NCI-H524 treated with DMSO at 0.1 percent for 48 hours (cell line): ENCODE data around the gene CTSA.
"Not testable (repeated sequence)": the region's sequence is repeated elsewhere in the genome, so short reads cannot be mapped to it uniquely, and the experiment has no call there.

Experiments used
- DNase-seq: peaks from one replicate; lab custom pipeline; 2025; lab: John Stamatoyannopoulos, UW

The CTSA gene

DNA sequence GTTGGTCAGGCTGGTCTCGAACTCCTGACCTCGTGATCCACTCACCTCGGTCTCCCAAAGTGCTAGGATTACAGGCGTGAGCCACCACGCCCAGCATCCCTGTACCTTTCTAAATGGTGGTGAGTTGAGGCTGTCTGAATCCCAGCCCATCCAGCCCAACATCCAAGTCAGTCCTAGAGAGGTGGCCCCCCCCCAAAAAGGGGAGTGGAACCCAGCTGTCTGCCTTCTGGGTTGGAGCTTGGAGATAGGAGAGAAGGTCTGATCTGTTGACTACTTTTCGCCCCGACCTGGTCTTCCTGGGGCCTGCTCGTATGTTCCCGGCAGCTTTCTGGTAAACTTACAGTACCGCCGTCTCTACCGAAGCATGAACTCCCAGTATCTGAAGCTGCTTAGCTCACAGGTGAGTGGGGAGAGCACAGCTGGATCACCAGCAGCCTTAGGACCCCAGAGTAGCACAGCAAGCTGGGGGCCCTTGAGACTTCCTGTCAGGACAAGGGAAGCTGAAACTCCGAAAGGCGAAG, 5.6 kb downstream of the CTSA start:
- DNase-seq: no peak

DNA sequence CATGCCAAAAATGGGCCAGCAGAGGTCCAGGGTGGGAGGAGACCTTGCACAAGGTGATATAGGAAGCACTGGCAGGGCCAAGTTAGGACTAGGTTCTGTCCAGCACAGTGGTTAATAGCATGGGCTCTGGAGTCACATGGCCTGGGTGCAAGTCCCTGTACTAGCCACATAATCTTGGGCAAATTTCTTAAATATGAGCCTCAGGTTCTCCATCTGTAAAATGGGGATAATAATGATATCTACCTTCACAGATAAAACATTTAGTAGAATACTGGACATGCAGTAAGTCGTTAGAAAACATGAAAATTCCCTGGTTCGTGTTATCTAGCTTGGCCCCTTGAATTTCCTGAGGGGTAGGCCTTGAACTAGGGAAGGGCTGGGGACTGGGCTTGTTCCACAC, 6.2 kb downstream of the CTSA start:
- DNase-seq: no peak

GRCh38 chr20:45897692-45898091, 6.6 kb downstream of the CTSA start:
- DNase-seq: no peak

- DNase-seq: no peak
These were observed 7.2 kb downstream of the CTSA start for GRCh38 chr20:45898285-45898684.

GRCh38 chr20:45899046-45899835, 8.1 kb downstream of the CTSA start:
- no peak for DNase-seq

GRCh38 chr20:45901332-45901731, 10.2 kb downstream of the CTSA start:
- DNase-seq: not testable (repeated sequence)

- DNase-seq: no peak
These were observed 11.1 kb downstream of the CTSA start for GRCh38 chr20:45902199-45902701.

GRCh38 chr20:45904583-45905504, 13.7 kb downstream of the CTSA start:
- no peak for DNase-seq

- DNase-seq: no peak
These were observed 14.5 kb downstream of the CTSA start for GRCh38 chr20:45905505-45906079.

- no peak for DNase-seq
These were observed 16.2 kb downstream of the CTSA start for GRCh38 chr20:45907219-45907948.

DNA sequence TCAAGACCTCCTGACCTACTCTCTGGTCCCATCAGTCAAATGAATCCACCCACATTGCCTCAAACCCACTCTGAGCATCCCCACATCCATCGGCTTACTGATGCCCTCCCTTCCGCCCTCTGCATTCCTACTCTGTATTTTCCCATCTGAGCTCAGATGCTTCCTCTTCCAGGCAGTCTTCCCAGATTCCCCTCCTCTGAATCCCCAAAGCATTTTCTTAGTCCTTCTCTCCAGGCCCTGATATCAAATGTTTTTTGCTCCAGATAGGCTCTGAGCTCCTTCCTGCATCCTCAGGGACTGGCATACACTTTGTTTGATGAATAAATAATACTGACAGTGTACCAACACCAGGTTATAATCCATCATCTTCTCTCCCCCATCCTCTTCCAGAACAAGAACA, 16.9 kb downstream of the CTSA start:
- no peak for DNase-seq

- no peak for DNase-seq
These were observed 18.2 kb downstream of the CTSA start for GRCh38 chr20:45909336-45909808.

GRCh38 chr20:45909817-45910669, 18.9 kb downstream of the CTSA start:
- DNase-seq: no peak

- DNase-seq: no peak
These were observed 19.7 kb downstream of the CTSA start for GRCh38 chr20:45910670-45911485.

DNA sequence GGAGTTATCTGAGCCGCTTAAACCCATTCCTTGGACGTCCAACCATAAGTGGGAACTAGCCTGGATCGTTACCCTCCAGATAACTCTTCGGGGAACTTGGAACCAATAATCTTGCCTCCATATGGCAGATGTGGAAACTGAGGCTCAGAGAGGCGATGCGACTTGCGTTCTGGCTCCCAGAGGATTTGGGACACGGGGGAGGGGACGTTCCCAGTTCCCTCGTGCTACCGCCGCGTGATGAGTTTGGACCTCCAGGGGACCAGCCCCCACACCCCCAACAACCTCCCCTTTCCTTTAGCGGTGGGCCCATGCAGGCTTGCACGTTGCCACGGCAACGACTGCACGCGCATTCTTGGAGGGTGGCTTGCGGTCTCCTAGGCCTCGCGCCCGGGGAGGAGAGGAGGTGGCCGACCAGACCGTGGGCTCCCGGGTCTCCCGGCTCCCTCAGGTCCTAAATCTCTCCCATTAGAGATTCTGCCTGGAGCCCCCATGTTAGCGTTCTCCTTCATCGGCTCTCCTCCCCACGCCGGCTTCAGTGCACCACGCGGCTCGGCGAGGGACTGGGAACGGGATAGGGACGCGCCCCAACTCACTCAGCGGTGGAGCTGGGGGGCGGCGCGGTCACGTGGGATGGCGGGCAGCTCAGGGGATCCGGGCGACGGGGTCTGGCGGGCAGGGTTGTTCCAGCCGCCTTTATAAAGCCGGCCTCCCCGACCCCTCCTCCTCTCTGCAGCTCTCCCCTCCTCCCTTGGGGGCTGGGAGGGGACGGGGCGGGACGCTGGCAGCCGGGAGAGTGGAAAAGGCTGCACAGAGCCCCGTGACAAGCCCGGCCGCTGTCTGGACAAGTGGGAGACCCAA, 20.6 kb downstream of the CTSA start, which contains the start of gene PLTP:
Gene PLTP (minus strand): TSS at position 670 of the 858 bp plus-strand sequence. CDS start 703 bp downstream, outside the sequence.
- no peak for DNase-seq

GRCh38 chr20:45912344-45912682, 21.2 kb downstream of the CTSA start:
- no peak for DNase-seq

GRCh38 chr20:45913116-45913515, 22.0 kb downstream of the CTSA start:
- no peak for DNase-seq

- peak; percentile 85 for DNase-seq
These were observed 26.6 kb downstream of the CTSA start for GRCh38 chr20:45917790-45918141.
